ENCODE measurements around the gene BLOC1S1.

Gene BLOC1S1

GRCh38 chr12:55734595-55734994, 18.7 kb downstream of the BLOC1S1 start:
- DNase-seq (ENCODE audit: low read depth): no peak
- H3K4me3 ChIP-seq (ENCODE audit: low read length): no peak overlapping the region
- TF ChIP-seq CTCF (conservative IDR thresholded peaks at IDR 0.05; ENCODE audit: low read depth, low read length): no peak

- no peak for DNase-seq (ENCODE audit: low read depth)
- no peak overlapping the region for H3K4me3 ChIP-seq (ENCODE audit: low read length)
- TF ChIP-seq CTCF (conservative IDR thresholded peaks at IDR 0.05; ENCODE audit: low read depth, low read length): no peak
Observed at GRCh38 chr12:55736076-55736475, 20.2 kb downstream of the BLOC1S1 start.

- DNase-seq (ENCODE audit: low read depth): no peak
- peak; percentile 97 for TF ChIP-seq CTCF (conservative IDR thresholded peaks at IDR 0.05; ENCODE audit: low read depth, low read length)
- H3K4me3 ChIP-seq (ENCODE audit: low read length): no peak overlapping the region
Observed at GRCh38 chr12:55736780-55737580, 21.1 kb downstream of the BLOC1S1 start.

GRCh38 chr12:55737581-55738122, 21.8 kb downstream of the BLOC1S1 start:
- H3K4me3 ChIP-seq (ENCODE audit: low read length): peak overlapping the region; percentile 85
- DNase-seq (ENCODE audit: low read depth): no peak
- no peak for TF ChIP-seq CTCF (conservative IDR thresholded peaks at IDR 0.05; ENCODE audit: low read depth, low read length)

GRCh38 chr12:55738123-55739024, 22.5 kb downstream of the BLOC1S1 start:
- H3K4me3 ChIP-seq (ENCODE audit: low read length): peak overlapping the region; percentile 85
- no peak for DNase-seq (ENCODE audit: low read depth)
- peak; percentile 74 for TF ChIP-seq CTCF (conservative IDR thresholded peaks at IDR 0.05; ENCODE audit: low read depth, low read length)

GRCh38 chr12:55739025-55739378, 23.2 kb downstream of the BLOC1S1 start:
- no peak for DNase-seq (ENCODE audit: low read depth)
- TF ChIP-seq CTCF (conservative IDR thresholded peaks at IDR 0.05; ENCODE audit: low read depth, low read length): no peak
- H3K4me3 ChIP-seq (ENCODE audit: low read length): peak overlapping the region; percentile 85
